ENCODE data around the gene WAPL. TPM values are rescaled to one million over a fixed set of nuclear protein-coding genes. Genes with fewer than 3 reads are reported as not detected.

Gene WAPL
- polyA plus RNA-seq, 2 of the 4 experiments (the other 2 are of a cell fraction), result 15.4 to 25.6 TPM

DNA sequence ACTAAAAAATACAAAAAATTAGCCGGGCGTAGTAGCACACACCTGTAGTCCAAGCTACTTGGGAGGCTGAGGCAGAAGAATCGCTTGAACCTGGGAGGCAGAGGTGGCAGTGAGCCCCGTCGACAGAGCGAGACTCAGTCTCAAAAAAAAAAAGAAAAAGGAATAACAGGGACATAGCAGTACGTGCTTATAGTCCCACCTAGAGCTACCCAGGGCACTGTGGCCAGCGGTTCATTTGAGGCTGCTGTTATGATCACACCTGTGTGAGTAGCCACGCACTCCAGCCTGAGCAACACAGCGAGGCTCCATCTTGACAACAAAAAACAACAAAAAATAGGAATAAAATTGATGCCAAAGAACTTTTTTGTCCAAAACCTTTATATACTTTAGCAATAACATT, 17.1 kb downstream of the WAPL start:
- Histone ChIP-seq H3K4me2 (no peak overlapping the region), H3K27ac (no peak overlapping the region), H3K4me1 (peaks cover 27% of the 10 kb centered on the region), H3K4me3 (no peak overlapping the region), H3K9me3 (no peaks in the 10 kb centered on the region)
- TF ChIP-seq, protein P1, sequence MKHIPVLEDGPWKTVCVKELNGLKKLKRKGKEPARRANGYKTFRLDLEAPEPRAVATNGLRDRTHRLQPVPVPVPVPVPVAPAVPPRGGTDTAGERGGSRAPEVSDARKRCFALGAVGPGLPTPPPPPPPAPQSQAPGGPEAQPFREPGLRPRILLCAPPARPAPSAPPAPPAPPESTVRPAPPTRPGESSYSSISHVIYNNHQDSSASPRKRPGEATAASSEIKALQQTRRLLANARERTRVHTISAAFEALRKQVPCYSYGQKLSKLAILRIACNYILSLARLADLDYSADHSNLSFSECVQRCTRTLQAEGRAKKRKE (CRISPR knock-in tag; IDR thresholded peaks at IDR 0.05; ENCODE audit: low read depth), result no peak
- TF ChIP-seq NR3C1 (IDR thresholded peaks at IDR 0.05), result no peak
- TF ChIP-seq, protein P2, sequence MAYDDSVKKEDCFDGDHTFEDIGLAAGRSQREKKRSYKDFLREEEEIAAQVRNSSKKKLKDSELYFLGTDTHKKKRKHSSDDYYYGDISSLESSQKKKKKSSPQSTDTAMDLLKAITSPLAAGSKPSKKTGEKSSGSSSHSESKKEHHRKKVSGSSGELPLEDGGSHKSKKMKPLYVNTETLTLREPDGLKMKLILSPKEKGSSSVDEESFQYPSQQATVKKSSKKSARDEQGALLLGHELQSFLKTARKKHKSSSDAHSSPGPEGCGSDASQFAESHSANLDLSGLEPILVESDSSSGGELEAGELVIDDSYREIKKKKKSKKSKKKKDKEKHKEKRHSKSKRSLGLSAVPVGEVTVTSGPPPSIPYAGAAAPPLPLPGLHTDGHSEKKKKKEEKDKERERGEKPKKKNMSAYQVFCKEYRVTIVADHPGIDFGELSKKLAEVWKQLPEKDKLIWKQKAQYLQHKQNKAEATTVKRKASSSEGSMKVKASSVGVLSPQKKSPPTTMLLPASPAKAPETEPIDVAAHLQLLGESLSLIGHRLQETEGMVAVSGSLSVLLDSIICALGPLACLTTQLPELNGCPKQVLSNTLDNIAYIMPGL (CRISPR knock-in tag; IDR thresholded peaks at IDR 0.05; ENCODE audit: borderline replicate concordance), result no peak
- no peak for TF ChIP-seq SMC3 (IDR thresholded peaks at IDR 0.05)
- TF ChIP-seq RNF2 (IDR thresholded peaks at IDR 0.05; ENCODE audit: borderline replicate concordance, low read depth), result no peak
- TF ChIP-seq, protein P3, sequence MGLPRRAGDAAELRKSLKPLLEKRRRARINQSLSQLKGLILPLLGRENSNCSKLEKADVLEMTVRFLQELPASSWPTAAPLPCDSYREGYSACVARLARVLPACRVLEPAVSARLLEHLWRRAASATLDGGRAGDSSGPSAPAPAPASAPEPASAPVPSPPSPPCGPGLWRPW (IDR thresholded peaks at IDR 0.05), result no peak
- no peak for TF ChIP-seq RAD21 (conservative IDR thresholded peaks at IDR 0.05 in 1 of 2, IDR thresholded peaks at IDR 0.05 in 1 of 2)
- no peak for TF ChIP-seq JUNB (IDR thresholded peaks at IDR 0.05)
- no peak for TF ChIP-seq GATA3 (IDR thresholded peaks at IDR 0.05; ENCODE audit: borderline replicate concordance)
- TF ChIP-seq, protein P4, sequence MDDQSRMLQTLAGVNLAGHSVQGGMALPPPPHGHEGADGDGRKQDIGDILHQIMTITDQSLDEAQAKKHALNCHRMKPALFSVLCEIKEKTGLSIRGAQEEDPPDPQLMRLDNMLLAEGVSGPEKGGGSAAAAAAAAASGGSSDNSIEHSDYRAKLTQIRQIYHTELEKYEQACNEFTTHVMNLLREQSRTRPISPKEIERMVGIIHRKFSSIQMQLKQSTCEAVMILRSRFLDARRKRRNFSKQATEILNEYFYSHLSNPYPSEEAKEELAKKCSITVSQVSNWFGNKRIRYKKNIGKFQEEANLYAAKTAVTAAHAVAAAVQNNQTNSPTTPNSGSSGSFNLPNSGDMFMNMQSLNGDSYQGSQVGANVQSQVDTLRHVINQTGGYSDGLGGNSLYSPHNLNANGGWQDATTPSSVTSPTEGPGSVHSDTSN (IDR thresholded peaks at IDR 0.05), result no peak
- no peak for TF ChIP-seq KDM1A (IDR thresholded peaks at IDR 0.05; ENCODE audit: low read depth)
- TF ChIP-seq, protein P5, sequence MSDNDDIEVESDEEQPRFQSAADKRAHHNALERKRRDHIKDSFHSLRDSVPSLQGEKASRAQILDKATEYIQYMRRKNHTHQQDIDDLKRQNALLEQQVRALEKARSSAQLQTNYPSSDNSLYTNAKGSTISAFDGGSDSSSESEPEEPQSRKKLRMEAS (IDR thresholded peaks at IDR 0.05), result no peak
- TF ChIP-seq, protein P6, sequence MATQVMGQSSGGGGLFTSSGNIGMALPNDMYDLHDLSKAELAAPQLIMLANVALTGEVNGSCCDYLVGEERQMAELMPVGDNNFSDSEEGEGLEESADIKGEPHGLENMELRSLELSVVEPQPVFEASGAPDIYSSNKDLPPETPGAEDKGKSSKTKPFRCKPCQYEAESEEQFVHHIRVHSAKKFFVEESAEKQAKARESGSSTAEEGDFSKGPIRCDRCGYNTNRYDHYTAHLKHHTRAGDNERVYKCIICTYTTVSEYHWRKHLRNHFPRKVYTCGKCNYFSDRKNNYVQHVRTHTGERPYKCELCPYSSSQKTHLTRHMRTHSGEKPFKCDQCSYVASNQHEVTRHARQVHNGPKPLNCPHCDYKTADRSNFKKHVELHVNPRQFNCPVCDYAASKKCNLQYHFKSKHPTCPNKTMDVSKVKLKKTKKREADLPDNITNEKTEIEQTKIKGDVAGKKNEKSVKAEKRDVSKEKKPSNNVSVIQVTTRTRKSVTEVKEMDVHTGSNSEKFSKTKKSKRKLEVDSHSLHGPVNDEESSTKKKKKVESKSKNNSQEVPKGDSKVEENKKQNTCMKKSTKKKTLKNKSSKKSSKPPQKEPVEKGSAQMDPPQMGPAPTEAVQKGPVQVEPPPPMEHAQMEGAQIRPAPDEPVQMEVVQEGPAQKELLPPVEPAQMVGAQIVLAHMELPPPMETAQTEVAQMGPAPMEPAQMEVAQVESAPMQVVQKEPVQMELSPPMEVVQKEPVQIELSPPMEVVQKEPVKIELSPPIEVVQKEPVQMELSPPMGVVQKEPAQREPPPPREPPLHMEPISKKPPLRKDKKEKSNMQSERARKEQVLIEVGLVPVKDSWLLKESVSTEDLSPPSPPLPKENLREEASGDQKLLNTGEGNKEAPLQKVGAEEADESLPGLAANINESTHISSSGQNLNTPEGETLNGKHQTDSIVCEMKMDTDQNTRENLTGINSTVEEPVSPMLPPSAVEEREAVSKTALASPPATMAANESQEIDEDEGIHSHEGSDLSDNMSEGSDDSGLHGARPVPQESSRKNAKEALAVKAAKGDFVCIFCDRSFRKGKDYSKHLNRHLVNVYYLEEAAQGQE (IDR thresholded peaks at IDR 0.05), result no peak
- no peak for TF ChIP-seq HOXA7 (CRISPR knock-in tag; IDR thresholded peaks at IDR 0.05)
- TF ChIP-seq HEYL (CRISPR knock-in tag; IDR thresholded peaks at IDR 0.05), result no peak
- TF ChIP-seq NPAS2 (CRISPR knock-in tag; IDR thresholded peaks at IDR 0.05; ENCODE audit: borderline replicate concordance), result no peak
- TF ChIP-seq, protein P7, sequence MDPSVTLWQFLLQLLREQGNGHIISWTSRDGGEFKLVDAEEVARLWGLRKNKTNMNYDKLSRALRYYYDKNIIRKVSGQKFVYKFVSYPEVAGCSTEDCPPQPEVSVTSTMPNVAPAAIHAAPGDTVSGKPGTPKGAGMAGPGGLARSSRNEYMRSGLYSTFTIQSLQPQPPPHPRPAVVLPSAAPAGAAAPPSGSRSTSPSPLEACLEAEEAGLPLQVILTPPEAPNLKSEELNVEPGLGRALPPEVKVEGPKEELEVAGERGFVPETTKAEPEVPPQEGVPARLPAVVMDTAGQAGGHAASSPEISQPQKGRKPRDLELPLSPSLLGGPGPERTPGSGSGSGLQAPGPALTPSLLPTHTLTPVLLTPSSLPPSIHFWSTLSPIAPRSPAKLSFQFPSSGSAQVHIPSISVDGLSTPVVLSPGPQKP (IDR thresholded peaks at IDR 0.05; ENCODE audit: low read depth, low read length), result no peak
- TF ChIP-seq ZC3H11A (IDR thresholded peaks at IDR 0.05), result no peak
- WGBS (ENCODE audit: missing lambda C conversion rate), result 96% methylated on average over 10 of the region's 10 CpGs
- FAIRE-seq, result no peak
- CTCF ChIA-PET, result interaction anchor here (0.7 to 1.9 kb wide), 3 partner anchors 10 to 104 kb away, joined by 3 to 6 read pairs (median 4); no protein-coding TSS in a partner anchor
- POLR2A ChIA-PET, result no interaction called here
- no peak for ATAC-seq
- DNase-seq (ENCODE audit: low read depth in 1 of 2, low spot score in 1 of 2), result no peak

All from A549 (cell line).